ENCODE data around the gene NRP2.
A peak's percentile ranks its signal among the peaks of the same experiment; 100 is the strongest.

NRP2 gene, protein sequence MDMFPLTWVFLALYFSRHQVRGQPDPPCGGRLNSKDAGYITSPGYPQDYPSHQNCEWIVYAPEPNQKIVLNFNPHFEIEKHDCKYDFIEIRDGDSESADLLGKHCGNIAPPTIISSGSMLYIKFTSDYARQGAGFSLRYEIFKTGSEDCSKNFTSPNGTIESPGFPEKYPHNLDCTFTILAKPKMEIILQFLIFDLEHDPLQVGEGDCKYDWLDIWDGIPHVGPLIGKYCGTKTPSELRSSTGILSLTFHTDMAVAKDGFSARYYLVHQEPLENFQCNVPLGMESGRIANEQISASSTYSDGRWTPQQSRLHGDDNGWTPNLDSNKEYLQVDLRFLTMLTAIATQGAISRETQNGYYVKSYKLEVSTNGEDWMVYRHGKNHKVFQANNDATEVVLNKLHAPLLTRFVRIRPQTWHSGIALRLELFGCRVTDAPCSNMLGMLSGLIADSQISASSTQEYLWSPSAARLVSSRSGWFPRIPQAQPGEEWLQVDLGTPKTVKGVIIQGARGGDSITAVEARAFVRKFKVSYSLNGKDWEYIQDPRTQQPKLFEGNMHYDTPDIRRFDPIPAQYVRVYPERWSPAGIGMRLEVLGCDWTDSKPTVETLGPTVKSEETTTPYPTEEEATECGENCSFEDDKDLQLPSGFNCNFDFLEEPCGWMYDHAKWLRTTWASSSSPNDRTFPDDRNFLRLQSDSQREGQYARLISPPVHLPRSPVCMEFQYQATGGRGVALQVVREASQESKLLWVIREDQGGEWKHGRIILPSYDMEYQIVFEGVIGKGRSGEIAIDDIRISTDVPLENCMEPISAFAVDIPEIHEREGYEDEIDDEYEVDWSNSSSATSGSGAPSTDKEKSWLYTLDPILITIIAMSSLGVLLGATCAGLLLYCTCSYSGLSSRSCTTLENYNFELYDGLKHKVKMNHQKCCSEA

DNA sequence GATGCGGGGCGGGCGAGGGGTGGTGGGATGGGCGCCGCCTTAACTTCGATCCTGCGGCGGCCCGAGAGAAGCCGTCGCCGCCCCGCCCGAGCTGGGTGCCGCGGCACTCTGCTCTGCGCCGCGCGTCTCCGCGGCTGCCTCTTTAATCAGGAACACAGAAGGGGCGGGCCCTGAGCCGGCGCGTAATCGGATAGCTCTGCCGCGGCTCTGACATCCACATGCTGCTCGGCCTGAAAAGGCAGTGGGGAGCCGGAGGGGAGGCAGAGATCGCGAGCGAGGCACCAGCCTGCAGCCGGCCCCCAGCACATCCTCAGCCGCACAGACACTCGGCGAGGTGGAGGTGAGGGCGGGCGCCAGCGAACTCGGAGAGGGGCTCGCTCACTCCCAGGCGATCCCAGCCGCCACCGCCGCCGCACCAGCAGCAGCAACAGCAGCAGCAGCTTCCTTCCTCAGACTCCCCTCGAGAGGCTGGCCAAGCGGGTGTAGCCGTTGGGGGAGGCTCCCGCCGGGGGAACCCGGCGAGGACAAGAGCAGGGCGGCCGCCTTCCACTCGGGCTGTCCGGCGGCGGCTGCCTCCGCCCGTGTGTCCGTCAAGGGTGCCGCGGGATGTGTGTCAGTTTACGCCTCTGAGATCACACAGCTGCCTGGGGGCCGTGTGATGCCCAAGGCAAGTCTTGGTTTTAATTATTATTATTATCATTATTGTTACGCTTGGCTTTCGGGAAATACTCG lies at the start of gene NRP2:
TSS of gene NRP2 (plus strand) at position 263 of the 732 bp plus-strand sequence. CDS start 790 bp downstream, outside the sequence.
- DNase-seq (ENCODE audit: low read depth), result peak; percentile 60

DNA sequence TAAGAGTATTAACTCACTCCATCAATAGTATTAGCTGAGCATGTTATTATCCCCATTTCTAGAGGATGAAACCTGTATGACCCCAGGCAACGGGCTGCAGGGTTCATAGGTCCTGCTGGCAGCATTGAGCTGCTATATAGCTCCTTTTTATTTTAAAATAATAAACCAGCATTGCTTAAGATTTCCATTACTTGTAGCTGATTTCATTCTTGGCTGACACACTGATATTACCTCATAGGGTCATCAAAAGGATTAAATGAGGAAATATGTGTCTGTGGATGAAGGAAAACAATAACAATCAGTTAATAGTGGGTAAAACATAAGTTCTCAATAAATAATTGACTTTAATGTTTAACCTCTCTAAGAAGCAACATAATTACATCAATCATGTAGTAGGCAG lies 48.3 kb upstream of the NRP2 start:
- DNase-seq (ENCODE audit: low read depth), result no peak

DNA sequence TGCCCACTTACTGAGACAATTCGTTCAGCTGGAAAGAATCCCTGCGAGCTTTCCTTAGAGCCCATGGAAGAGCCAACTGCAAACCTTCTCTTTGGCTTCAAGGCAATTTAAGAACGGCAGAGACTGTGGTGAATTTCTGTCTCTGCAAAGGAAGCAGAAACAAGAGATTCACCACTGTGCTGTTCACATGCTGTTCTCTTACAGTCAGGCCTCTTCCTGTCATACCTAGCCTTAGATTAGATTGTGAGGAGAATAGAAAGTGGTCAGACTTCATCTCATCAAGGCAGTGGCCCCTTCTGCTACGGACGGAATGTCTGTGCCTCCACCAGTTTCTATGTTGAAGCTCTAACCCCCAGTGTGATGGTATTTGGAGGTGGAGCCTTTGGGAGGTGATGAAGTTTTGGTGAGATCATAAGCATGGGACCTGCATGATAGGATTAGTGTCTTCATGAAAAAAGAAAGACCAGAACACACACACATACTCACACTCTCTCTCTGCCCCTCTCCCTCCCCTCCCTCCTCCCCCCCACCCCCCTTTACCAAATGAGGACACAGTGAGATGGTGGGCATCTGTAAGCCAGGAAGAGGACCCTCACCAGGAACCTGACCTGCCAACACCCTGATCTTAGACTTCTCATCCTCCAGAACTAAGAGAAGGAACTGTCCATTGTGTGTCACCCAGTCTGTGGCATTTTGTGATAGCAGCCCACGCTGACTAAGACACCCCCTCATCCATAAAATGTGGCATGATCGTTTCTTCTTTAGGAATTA lies 45.6 kb upstream of the NRP2 start:
- no peak for DNase-seq (ENCODE audit: low read depth)

DNA sequence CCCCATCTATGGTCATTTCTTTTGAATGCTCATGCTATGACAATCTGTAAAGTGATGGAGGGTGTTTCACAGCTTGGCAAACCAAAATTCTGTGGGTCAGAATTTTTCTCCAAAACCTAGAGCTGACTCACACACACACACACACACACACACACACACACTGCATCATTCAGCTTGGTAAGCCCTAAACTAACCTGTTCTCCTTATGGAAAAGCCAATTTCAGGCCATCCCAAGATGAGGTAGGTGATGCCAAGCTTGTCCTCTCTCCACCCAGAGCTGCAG lies 45.0 kb upstream of the NRP2 start:
- DNase-seq (ENCODE audit: low read depth), result no peak

DNA sequence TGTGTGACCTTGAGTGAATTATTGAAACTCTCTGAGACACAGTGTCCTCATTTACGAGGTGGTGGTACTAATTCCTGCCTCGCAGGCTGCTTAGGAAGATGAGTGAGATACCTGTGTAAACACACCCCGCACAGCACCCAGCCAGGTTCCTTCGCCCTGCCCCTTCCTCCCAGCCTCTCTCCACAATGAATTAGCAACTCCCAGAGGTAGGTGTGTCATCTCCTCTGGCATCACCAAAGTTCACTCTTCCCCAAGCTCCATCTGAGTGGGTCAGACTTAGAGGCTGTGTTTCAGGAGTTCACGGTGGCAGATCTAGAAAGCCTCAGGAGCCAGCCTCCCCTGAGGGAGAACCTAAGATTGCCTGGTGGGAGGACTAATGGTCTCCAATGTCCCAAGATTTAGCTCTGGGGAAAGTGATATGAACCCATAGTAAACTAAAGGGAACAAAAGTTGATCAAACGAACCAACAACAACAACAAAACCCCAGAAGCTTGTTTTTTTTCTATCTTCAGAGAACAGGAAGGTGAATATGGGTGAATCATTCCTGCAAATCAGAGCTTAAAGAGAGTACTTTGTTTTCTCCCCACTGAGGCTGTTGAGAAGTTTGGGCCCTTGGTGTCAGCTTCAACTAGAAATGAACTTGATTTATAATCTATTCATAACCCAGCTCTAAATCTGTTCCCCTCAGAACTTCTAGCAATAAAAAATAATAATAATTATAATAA lies 44.4 kb upstream of the NRP2 start:
- no peak for DNase-seq (ENCODE audit: low read depth)

DNA sequence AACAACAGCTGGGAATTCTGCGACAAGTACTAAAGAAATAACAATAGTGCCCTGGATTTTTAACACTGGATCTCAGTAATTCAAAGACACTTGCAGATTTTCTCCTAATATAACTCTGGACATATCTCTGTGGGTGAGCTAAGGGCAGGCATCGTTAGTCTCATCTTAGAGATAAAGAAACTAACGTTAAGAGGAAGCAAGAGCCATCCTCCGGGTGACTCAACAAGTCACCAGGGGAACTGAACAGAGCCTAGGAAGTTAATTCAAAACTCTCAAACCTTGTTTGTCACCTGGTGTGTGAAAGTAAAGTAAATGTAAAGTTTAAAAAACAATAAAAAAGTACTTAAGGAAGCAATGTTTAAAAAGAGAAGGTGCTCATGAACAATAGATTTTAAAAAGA lies 41.6 kb upstream of the NRP2 start:
- DNase-seq (ENCODE audit: low read depth), result no peak

DNA sequence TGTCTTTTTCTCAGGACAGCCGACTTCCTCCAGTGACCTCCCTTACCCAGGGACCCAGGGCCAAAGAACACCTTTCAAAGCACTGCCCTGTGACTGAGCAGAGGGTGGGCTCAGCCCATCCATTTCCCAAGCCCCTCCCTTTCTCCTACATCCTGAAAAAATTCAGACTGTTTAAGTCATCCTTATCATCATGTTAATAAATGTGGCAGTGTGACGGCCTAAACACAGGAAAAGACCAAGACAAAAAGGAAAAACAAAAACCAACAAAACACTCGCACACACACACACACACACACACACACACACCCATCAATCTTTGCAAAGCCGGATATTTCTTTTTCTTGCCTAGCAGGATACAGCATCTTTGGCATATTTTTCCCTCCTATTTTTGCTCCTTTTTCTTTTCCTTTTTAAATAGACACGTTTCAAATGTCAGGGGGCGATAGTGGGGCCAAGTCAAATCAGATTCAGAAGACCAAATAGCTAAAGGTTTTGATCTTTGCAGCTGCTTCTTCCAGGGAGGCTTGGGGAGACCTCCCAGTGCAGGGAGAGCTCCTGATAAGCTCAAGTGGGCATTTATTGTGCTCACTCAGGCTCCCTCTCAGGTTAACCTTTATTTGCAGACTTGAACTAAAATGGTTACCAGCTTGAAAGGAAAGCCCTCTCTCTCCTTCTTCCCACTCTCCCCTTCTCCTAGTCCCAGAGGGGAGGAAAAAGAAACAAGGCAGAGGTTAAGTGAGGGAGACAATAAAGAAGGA lies 39.5 kb upstream of the NRP2 start:
- DNase-seq (ENCODE audit: low read depth), result no peak

DNA sequence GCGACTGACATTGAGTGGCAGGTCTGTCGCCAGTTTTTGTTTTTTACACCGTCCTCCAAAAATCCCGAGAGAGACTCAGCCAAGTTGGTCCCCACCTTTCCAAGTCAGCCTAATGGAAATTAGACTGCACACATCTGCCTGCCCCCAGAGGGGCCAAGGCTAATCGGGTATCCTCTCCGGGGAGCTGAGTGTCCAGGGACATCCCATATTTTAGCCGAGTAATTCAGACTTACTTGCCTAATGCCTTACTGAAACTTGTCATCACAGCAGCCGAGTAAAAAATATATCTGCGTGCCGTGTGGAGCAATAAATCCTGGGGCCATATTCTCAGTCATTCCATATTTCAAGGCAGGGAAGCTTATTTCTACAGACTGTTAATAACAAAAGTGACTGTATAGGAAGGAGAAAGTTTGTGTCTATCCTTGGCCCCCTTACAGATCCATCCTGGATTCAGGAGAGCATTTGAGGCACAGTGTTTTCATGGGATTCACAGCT lies 38.9 kb upstream of the NRP2 start:
- DNase-seq (ENCODE audit: low read depth), result no peak

DNA sequence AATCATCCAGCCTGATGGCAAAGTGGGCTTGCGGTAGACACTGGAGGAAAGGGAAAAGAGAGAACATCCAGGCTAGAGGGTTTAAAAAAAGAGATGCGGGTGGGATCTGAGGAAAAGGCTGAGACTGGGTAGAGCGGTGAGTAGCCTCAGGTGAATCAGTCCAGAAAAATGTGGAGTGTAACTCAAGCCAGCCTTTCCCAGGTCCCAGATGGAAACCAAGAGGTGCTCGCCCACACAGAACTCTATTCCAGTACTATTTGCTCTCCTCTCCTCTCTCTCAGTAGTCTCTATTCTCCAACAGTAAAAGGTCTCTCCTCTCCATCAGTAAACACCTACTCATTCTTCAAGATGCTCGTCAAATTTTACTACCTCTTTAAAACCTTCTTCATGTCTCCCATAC lies 38.3 kb upstream of the NRP2 start:
- no peak for DNase-seq (ENCODE audit: low read depth)

DNA sequence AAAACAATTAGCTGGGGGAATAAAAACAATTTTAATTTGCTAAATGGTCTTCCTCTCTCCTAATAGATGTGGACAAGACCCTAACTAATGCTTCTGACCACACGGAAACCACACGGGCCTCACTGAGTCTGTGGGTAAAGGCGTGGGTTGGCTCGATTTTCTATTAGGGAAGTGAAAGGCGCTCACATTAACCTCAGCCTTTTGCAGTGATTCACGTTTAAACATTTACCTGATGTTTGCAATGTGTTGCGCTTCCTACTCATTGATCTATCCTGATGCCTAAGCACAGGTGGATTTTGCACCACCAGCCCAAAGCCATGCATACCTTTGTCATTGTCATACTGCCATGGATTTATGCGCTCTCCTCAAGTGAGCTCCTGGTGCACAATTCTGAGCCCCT lies 35.6 kb upstream of the NRP2 start:
- DNase-seq (ENCODE audit: low read depth), result no peak

DNA sequence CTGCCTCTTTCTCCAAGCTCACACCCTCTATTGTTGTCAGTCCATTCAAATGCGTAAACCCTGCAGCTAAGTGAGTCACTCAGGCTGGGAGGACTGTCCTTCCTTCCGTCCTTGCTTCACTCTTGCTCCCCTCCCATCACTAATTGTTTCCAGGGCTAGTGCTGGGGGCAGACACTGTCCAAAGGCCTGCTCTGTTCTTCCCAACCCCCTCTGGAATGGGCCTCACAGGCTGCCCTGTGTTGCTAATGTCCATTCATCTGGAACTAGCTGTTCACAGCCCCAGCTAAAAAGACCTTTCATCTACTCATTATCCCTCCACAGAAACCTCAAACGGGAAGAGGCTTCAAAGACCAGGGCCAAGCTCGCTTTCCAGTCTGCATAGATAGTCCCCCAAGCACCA lies 31.9 kb upstream of the NRP2 start:
- DNase-seq (ENCODE audit: low read depth), result peak; percentile 94

DNA sequence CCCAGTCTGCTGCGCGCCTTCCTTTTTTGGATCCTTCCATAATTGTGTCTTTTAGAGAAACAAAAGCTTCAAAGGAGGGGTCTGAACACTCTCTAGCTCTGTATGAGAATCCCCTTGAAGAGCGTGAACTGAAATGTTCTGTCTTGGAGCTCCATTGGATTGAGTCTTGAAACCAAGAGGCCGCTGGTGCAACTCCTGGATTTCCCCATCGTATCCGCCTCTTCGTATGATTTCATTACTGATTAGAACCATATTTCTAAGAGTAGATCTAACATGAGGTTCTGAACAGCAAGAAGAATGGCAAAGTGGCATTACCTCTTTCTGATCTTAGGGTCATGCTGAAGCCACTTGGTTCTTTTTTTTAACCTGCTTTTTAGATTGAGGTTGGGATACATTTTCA lies 31.4 kb upstream of the NRP2 start:
- DNase-seq (ENCODE audit: low read depth), result no peak

DNA sequence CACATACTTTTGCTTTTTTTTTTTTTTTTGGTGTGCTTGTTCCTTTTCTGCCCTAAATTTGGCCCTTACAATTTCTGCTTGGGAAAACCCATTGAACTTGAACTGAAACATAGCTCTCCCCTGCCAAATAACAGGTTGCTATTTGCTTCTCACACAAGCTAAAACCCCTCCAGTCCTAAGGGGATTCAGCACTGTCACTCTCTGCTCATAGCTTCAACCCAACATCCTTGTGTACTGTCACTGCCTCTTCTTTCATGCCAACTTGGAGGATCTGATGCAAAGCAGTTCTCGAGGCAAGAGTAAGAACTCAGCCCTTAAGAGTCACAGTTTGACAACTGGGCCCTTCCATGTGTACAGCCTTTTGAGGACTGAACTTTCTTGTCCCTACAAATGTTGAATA lies 30.6 kb upstream of the NRP2 start:
- no peak for DNase-seq (ENCODE audit: low read depth)

DNA sequence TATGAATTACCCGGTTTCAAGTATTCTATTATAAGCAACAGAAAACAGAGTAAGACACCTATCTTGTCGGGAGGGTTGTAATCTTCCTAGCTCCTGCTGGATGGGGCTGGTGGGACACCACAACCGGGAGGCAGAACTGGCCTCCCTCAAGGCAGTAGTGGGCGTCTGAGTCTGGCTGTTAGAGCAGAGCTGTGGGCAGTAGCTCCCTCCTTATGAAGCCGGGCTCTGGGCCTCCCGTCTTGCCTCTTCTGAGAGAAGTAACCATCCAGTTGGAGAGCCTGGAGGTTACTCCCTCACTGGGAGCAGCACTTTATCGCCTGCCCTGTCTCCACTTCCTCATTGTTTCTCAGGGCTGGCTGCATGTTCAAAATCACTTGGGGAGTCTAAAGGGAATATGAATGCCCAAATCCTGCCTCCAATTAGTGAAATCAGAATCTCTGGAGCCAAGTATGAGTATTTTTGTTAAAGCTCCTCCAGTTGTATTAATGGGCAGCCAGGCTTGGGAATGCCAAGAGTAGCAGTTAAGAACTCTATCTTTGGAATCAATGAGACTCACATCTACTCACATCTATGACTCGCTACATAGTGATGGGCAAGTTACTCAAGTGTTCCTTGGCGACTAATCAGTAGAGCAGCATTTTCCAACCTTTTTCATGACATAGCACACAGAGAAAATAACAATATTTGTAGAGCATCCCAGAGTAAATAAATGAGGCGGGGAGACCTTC lies 27.3 kb upstream of the NRP2 start:
- DNase-seq (ENCODE audit: low read depth), result peak; percentile 44

DNA sequence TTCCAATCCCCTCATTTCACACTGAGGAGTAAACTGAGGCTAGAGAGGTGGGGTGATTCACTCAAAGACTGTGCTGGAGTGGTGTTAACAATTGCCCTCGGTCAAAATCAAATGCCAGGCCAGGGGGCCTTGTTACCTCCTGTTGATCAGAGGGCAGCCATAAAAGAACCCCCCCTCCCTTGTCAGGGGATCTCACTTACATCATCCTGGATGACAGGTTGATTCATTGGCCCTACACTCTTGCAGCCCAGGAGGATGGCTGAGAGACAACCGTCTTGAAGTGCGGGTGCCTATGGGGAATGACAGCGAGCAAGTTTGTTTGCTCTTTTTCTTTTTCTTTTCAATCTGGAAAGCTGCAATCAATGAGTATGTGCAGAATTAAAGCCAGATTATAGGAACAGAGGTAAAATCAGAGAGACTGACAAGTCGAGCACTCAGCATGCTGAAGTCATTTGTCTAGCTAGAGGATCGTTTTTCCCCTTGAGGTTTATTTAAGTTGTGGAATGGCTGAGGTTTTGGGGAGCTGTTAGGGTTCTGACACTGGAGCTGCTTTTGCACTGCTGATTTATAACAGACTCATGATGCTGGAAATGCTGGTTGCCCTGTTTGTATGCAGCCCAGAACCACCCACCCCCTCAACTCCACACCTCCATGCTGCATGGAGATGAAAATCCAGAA lies 26.4 kb upstream of the NRP2 start:
- DNase-seq (ENCODE audit: low read depth), result no peak

DNA sequence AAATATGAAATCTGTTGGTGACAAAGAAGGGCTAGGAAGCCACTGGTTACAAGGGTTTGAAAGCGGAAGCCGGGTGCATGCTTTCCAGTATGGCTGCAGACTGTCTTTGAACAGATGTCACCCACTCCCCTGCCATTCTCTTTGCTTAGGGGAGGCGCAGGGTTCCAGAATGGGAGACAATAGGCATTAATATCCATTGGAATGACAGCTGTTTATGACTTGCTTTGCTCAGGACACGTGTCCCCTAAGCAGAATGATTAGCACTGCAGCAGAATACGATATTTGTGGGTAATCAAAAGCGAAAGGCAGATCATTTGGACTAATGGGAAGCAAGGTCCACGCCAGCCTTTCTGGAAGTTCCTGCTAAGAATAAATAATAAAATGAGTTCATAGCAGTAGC lies 25.8 kb upstream of the NRP2 start:
- no peak for DNase-seq (ENCODE audit: low read depth)

DNA sequence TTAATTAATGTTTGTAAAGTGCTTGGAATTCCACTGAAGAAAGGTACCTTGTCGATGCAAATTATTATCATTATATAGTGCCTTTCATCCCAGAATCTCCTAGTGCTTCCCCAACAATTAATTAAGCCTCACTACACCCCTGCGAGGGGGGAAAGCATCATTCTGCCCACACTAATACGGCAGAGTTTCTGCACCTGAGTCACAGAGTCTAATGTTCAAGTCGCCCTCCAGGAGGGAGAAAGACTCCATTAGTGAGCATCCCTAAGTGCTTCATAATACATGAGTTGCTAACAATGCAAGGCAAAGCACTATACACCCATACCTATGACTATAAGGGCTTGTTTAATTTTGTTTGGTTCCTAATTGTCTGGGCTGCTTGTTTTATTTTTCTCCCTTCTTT lies 25.4 kb upstream of the NRP2 start:
- no peak for DNase-seq (ENCODE audit: low read depth)

DNA sequence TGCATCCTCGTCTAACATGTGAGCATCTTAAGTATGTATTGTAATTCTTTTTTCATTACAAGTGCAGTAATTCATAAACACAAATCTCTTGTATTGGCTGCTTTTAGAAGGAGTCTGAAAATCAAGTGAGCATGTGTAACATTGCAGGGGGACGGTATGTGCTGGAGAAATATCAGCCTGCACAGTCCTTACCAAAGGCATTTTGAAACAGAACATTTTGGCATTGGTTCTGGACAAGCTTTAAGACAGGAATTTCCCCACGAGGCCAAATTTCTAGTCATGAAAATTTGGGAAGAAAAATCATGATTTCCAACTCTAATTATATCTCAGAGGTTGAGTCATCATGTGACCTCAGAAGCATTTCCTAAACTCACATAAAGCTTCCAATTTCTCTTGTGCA lies 24.7 kb upstream of the NRP2 start:
- peak; percentile 78 for DNase-seq (ENCODE audit: low read depth)

DNA sequence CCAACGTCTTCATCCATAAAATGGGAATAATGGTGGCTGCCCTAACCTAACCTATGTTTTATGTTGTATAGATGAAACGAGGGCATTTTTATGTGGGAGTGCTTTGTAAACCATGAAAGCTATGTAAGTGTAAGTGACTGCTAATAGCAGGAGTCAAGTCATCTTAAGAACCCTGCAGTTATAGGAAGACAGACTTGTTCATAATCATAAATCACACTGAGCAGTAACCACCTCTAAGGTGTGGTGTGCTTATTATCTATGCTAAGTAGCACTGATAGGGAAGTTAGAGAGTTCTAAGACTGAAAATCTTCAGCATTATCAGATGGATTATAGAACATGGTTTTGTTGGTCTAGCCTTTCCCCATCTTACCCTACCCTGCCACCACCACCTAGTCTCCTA lies 24.2 kb upstream of the NRP2 start:
- no peak for DNase-seq (ENCODE audit: low read depth)

Measured in GM04504 (cell line).